Medulla oblongata (tissue), 1 donor: ENCODE measurements around the gene ANKRD18B.
"Not testable (repeated sequence)": the region's sequence is repeated elsewhere in the genome, so short reads cannot be mapped to it uniquely, and the experiment has no call there.

Experiments used
- DNase-seq: peaks from one replicate; pipeline ENCODE4 v3.0.0-alpha.2; 2015; ENCODE audit errors: extremely low spot score

The ANKRD18B gene

GRCh38 chr9:33611358-33611757 lies 87.3 kb downstream of the ANKRD18B start:
- no peak for DNase-seq

GRCh38 chr9:33612410-33612809 lies 88.4 kb downstream of the ANKRD18B start:
- DNase-seq, result not testable (repeated sequence)

- no peak for DNase-seq
Observed at GRCh38 chr9:33614001-33614687, 90.1 kb downstream of the ANKRD18B start.

- not testable (repeated sequence) for DNase-seq
Observed at GRCh38 chr9:33618370-33618769, 94.3 kb downstream of the ANKRD18B start.

GRCh38 chr9:33619666-33620404 lies 95.8 kb downstream of the ANKRD18B start:
- no peak for DNase-seq

GRCh38 chr9:33620738-33621439 lies 96.8 kb downstream of the ANKRD18B start:
- no peak for DNase-seq
